ENCODE results near the gene SRPX.
A peak's percentile ranks its signal among the peaks of the same experiment; 100 is the strongest.

Gene SRPX

DNA sequence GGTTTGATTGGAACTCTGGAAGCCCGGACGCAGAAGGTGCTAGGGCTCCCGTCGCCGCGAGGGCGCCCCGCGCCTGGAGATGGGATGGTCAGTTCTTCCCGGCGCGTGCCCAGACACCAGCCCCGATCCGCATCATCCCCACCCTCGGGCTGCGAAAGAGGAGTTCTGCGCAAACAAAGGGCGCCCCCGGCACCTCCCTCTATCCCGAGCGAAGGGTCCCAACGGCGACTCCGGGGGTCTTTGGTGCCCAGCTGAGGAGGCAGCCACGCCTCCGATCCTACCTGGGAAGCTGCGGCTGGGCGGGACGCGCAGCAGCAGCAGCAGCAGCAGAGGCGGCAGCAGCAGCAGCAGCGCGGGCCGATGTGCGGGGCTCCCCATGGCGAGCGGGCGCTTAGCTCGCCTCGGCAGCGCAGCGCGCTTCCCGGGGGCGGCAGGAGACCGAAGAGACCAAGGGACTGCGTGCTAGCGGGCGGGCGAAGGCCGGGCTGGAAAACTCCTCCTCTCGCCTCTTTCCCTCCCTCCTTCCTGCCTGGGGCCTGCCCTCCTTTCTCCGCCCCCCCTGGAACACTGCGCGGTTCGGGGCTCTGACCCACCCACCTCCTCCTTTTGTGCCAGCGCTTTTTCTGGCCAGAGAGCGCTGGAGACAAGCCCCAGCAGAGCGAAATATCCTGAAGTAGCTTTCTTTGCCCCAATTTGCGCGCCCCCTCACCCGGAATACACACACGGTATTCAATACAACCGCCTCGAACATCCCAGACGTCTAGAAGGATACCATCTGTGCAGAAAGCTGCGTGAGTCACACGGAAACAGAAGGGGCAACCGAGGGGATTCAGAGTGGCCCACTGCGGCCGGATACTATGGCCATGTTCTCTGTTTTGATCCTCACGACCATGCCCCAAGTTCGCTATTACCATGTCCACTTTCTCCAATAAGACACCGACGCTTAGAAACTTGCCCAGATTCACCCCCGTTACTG lies at the start of gene SRPX:
SRPX (minus strand) TSS at position 457 of the 976 bp plus-strand sequence; CDS start at position 378, 79 bp downstream.
- no peak for DNase-seq (ENCODE audit: insufficient read length, low spot score)

DNA sequence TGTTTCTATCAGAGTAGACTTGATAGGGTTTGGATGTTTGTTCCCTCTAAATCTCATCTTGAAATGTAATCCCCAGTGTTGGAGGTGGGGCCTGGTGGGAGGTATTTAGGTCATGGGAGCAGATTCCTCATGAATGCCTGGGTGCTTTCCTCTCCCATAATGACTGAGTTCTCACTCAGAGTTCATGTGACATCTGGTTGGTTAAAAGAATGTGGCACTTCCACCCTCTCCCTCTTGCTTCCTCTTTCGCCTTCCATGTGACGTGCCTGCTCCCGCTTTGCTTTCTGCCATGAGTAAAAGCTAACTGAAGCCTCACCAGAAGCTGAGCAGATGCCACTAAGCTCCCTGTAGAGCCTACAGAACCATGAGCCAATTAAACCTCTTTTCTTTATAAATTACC lies 47.3 kb upstream of the SRPX start:
- FAIRE-seq = no peak
- no peak for DNase-seq (ENCODE audit: insufficient read length, low spot score)

More for the DNA sequence above, at the start of gene SRPX:
- FAIRE-seq = no peak

DNA sequence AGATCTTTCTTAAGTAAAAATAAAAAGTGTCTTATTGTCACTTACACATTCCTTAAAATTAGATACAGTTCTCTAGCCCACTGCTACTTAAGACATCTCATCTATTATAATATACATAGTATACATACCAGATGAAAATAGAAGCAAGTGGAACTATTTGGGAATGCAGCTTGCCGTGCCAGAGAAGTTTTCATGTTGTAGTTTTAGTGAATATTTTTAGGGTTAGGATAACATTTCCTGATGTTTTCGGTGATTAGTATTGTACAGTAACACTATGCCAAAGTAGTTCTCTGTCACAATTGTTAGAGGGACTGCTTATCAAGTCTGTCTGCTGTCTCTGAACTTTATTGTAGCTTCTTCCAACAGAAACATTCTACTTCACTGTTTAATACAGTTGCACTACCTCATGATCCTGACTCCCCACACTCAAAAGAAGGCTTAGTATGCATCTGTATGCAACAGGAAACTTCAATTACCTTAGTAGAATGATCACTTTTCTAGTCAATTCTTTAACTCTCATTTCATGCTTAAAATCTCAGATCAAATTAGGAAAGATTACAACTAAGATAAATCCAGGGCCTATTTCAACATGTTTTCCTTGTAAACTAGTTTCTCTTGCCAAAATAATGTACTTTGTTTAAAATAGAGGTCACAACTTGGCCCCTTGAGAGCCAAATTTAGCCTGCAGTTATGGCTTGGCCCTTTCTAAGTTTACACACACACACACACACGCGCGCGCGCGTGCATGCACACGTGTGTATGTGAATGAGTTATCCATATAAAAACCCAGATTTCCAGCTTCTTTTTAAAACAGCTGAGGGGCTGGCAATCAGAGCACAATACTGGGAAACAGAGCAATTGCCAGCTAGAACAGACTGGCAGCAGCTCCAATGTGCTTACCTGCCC lies 42.3 kb upstream of the SRPX start:
- FAIRE-seq (no peak), DNase-seq (ENCODE audit: insufficient read length, low spot score) (no peak)

DNA sequence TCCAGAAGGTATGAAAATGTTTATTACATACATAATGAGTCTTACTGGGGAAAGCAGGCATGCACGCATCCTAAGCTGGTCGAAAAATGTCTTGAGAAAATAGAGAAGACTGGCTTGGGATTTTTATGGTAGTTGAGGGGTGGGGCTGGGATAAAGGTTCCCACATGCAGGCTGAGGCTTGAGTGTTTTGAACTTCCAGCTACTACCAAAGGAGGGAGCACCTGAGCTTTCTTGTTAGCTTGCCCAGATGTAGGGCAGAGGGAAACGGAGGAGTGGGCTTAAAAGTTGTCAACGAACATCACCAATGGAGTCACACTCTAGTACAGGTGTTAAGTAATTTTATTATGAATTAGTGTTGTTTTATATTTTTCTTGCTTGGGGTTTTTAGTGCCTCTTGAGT lies 39.6 kb upstream of the SRPX start:
- DNase-seq (ENCODE audit: insufficient read length, low spot score) (peak; percentile 13), FAIRE-seq (peak; percentile 48)

DNA sequence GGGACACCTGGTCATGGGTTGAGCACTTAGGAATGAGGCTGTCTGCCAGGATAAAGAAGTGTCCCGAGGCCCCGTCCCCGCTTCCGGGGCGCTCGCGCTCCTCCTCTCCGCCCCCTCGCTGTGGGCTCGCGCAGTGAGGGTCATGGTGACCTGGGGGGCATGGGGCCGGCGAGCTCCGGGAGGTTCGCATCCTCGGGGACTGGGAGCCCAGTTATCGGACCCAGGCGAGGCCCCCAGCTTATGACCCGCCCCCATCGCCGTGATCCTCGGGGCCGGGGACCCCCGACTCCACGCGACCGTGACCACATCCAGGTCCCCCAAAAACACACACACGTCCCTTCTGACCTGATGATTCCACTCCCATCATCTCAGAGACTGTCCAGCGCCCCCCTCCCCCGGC lies 35.3 kb upstream of the SRPX start:
- DNase-seq (ENCODE audit: insufficient read length, low spot score) (no peak), FAIRE-seq (no peak)

DNA sequence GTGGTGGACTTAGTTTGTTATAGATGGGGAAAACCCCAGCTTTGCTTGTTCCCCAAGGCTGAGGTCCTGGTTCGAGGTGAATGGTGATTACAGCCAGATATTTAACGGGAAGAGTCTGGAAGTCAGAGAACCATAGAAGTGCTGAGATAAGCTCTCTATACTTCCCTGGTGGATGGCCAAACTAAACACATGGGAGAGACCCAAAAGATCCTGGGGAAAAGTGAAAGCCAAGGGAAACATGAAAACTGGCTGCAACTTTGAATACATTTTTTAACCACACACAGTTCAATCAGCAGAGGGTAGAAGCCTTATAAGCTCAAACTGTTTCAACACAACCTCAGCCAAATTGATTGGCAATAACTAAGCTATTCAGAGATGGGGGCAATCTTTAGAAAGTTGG lies 29.3 kb upstream of the SRPX start:
- DNase-seq (ENCODE audit: insufficient read length, low spot score) (no peak), FAIRE-seq (no peak)

GRCh38 chrX:38247051-38247450 lies 26.4 kb upstream of the SRPX start:
- FAIRE-seq = no peak
- DNase-seq (ENCODE audit: insufficient read length, low spot score) = no peak

DNA sequence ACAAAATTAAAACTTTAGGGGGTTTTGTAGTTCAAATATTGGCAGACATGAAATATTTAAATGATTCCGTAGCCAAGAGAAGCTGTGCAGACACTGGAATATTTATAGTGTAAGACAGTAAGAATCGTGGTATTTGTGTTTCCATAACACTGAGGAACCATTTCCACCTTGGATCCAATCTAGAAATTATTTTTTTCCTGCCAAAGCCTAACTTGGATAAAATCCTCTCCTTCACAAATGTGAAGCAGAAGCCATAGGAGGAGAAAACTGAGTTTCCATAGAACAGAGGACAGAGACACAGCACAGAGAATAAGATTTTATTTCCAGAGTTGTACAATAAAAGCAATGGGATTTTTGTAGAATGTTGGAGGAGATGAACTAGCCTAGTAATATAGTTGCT lies 19.9 kb upstream of the SRPX start:
- no peak for FAIRE-seq

DNA sequence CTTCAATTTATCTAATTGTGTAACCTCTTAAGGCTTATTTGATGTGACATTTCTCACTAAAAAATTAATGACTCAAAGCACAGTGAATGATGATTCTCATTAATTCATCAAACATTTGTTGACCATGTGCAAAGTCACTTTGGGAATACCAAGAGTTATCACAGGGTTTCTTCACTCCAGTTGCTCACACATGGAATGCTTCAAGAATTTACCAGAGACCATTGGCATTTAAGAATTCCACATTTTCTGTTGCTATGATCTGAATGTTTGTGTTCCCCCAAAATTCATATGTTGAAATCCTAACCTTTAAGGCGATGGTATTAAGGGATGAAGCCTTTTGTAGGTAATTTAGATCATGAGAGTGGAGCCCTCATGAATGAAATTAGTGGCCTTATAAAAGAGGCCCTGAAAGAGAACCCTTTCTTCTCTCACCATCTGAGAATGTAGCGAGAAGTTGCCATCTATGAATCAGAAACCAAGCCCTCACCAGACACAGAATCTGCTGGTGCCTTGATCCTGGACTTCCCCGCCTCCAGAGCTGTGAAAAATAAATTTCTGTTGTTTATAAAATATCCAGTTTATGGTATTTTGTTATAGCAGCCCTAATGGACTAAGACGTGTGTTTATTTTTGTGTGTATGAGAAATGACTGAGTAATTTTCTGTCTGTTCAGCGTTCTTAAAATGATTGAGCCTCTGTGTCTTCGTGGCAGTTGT lies 16.4 kb upstream of the SRPX start:
- FAIRE-seq (no peak), DNase-seq (ENCODE audit: insufficient read length, low spot score) (no peak)

More for the DNA sequence above, 19.9 kb upstream of the SRPX start:
- no peak for DNase-seq (ENCODE audit: insufficient read length, low spot score)

- FAIRE-seq = no peak
Measured at GRCh38 chrX:38233891-38234667, 13.4 kb upstream of the SRPX start.

GRCh38 chrX:38232079-38232686 lies 11.5 kb upstream of the SRPX start:
- FAIRE-seq (no peak), DNase-seq (ENCODE audit: insufficient read length, low spot score) (no peak)

More at GRCh38 chrX:38233891-38234667, 13.4 kb upstream of the SRPX start:
- no peak for DNase-seq (ENCODE audit: insufficient read length, low spot score)

GRCh38 chrX:38225093-38225492 lies 4.4 kb upstream of the SRPX start:
- FAIRE-seq (no peak), DNase-seq (ENCODE audit: insufficient read length, low spot score) (no peak)

GRCh38 chrX:38224160-38224559 lies 3.5 kb upstream of the SRPX start:
- DNase-seq (ENCODE audit: insufficient read length, low spot score) = no peak
- no peak for FAIRE-seq

- DNase-seq (ENCODE audit: insufficient read length, low spot score) = no peak
- peak; percentile 26 for FAIRE-seq
Measured at GRCh38 chrX:38221391-38221929, 789 bp upstream of the SRPX start.

DNA sequence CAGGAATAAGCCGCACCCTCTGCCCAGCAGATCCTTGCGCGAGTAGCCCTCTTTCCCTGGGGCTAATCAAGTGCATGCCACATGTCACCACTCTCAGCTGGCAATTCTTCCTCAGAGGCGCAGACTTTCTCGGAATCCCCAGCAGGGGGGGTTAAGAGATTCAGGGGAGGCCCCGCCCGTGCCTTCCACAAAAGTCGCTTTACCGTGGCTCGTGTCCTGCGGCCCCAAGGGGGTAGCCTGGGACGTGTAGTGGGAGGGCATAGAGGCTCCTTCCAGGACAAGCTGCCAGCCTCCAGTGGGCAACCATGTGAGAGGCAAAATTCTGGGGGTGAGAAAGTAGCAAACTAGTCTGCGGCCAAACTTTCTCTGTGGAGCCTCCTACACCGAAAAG lies 652 bp downstream of the SRPX start:
- no peak for DNase-seq (ENCODE audit: insufficient read length, low spot score)
- no peak for FAIRE-seq

DNA sequence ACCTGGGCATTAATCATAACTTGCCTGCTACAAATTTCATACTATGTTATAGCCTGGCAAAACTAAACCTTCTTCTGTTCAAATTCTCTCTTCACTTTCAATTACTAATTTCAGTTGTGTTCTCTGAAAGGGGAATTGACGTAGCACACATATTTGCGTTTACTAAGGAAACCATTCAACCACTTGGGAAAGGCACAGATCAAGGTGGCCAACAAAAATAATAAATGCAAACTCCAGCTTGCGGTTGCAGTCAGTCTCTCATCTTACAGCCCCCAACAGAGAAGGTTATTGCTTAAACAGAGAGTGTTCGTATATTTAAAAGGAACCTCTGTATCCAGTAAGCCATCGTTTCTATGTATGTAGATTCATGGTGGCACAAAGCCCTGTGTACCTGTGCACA lies 4.0 kb downstream of the SRPX start:
- no peak for DNase-seq (ENCODE audit: insufficient read length, low spot score)
- no peak for FAIRE-seq

- no peak for DNase-seq (ENCODE audit: insufficient read length, low spot score)
- no peak for FAIRE-seq
Measured at GRCh38 chrX:38214551-38215531, 5.8 kb downstream of the SRPX start.

DNA sequence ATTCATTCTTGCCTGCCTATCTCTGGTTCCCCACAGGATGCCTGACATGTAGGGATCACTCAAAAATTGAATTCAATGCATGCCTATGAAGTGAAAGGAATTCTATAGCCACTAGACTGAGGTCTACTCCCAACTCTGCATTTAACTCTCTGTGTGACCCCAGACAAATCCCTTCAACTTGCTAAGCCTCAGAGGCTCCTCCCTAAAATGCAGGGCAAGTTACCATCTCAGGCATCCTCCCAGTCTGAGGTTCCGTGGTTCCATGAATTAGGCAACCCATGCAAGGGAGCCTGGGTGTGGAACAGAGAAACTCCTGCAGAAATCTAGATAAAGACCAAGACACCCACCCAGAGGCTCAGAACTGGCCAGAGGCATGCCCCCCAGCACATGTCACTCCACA lies 6.6 kb downstream of the SRPX start:
- DNase-seq (ENCODE audit: insufficient read length, low spot score) = no peak
- no peak for FAIRE-seq

Data from GM19239 (cell line).